GM08714 (cell line): ENCODE measurements around the gene PRDX3.
"Not testable (repeated sequence)": the region's sequence is repeated elsewhere in the genome, so short reads cannot be mapped to it uniquely, and the experiment has no call there.

Experiments
- H3K4me3 ChIP-seq: fragments of 200-500 bp; sonication (Bioruptor generic); 2 replicates; pipeline ENCODE4 v1.5.1; 2014; ENCODE audit warnings: mild to moderate bottlenecking, low read length, inconsistent platforms
- ZNF274 ChIP-seq: IDR thresholded peaks from 2 replicates; pipeline ENCODE4 v1.6.1; 2012; ENCODE audit warnings: mild to moderate bottlenecking, low read depth, low read length

PRDX3 gene

GRCh38 chr10:119161680-119162451, 16.7 kb downstream of the PRDX3 start:
- no peak for TF ChIP-seq ZNF274
- H3K4me3 ChIP-seq, result no peak overlapping the region

DNA sequence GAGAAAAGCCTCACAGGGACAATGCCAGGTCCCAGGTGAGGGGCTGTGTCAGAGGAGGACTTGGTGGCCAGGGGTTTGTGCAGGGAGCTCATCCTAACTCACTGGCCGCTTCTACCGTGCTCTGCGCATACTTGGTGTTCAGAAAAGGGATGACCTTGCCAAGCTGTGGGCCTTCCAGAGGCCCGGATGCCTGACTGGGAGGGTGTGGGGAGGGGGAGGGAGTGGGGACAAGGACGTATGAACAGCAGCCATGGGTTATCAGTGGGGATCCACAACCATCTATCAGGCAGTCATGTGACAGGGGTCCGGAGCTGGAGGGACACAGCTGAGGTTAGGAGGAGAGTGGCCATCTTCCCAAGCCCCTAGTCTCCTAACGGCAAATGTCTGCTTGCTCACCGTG, 19.3 kb downstream of the PRDX3 start:
- TF ChIP-seq ZNF274, result no peak
- H3K4me3 ChIP-seq, result no peak overlapping the region

- H3K4me3 ChIP-seq, result no peak overlapping the region
- TF ChIP-seq ZNF274, result no peak
These were observed 25.0 kb downstream of the PRDX3 start for GRCh38 chr10:119153661-119154060.

DNA sequence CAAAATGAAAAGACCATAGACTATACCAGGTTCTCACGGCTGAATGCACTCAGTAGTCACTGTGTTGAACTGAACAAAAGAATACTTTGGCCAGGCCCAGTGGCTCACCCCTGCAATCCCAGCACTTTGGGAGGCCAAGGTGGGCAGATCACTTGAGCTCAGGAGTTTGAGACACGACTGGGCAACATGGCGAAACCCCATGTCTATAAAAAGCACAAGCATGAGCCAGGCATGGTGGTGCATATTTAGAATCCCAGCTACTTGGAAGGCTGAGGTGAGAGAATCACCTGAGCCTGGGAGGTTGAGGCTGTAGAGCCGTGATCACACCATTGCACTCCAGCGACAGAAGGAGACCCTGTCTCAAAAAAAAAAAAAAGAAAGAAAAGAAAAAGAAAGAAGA, 25.6 kb downstream of the PRDX3 start:
- H3K4me3 ChIP-seq, result no peak overlapping the region
- TF ChIP-seq ZNF274, result no peak

GRCh38 chr10:119151601-119152000, 27.0 kb downstream of the PRDX3 start:
- not testable (repeated sequence) for H3K4me3 ChIP-seq

- H3K4me3 ChIP-seq, result no peak overlapping the region
- no peak for TF ChIP-seq ZNF274
These were observed 28.9 kb downstream of the PRDX3 start for GRCh38 chr10:119149729-119150128.

GRCh38 chr10:119149157-119149556, 29.5 kb downstream of the PRDX3 start:
- no peak overlapping the region for H3K4me3 ChIP-seq
- TF ChIP-seq ZNF274, result no peak

GRCh38 chr10:119143657-119144056, 35.0 kb downstream of the PRDX3 start:
- TF ChIP-seq ZNF274, result no peak
- no peak overlapping the region for H3K4me3 ChIP-seq

DNA sequence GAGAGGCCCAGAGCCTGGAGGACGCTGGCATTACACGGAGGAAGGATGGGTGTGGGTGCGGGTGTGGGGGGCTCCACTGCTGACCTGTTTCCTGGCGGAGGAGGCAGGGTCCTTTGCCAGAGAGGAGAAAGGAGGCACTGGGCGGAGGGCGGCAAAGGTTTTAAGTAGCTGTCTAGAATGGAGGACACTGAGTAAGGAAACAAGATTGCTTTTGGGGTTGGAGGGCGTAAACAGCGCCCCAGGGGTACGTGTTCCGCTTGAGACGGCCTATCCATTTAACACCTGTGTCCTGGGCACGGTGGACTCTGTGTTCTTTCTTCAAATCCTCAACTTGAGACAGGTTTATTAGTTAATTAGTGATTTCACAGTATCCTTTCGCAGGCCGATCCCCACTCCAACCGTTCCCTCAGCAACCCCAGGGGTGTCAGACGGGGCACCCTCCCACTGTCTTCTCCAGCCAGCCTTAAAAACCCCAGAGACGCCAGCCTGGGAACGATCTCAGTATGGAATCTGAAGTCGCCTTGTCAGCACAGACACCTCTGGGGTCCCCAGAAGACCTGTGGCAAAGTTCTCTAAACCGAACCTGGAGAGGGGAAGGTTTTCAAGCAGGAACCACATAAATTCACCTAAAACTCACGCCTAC, 37.9 kb downstream of the PRDX3 start:
- TF ChIP-seq ZNF274, result no peak
- no peak overlapping the region for H3K4me3 ChIP-seq

DNA sequence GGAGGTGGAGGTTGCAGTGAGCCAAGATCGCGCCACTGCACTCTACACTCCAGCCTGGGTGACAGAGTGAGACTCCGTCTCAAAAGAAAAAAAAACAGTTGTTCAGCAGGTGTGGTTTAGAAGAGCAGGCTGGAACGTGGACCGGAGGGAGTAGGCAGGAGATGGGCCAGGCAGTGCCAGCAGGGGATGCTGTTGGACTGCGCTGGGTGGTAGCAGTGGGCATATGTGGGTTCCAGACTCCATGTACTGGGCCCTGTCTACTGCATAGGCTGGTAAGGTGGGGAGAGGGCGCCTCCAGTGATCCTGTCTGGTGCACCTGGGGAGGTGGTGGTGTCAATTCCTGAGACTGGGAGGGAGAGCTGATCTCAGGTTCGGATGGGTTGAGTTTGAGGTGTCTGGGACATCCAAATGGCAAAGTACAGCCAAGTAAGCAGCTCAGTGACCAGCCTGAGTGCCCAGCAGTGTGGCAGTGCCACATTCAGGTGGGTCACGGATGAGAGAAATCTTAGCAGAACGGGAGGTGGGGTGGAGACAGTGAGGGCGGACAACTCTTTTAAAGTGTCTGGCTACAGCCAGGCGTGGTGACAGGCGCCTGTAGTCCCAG, 39.0 kb downstream of the PRDX3 start:
- no peak for TF ChIP-seq ZNF274
- no peak overlapping the region for H3K4me3 ChIP-seq

DNA sequence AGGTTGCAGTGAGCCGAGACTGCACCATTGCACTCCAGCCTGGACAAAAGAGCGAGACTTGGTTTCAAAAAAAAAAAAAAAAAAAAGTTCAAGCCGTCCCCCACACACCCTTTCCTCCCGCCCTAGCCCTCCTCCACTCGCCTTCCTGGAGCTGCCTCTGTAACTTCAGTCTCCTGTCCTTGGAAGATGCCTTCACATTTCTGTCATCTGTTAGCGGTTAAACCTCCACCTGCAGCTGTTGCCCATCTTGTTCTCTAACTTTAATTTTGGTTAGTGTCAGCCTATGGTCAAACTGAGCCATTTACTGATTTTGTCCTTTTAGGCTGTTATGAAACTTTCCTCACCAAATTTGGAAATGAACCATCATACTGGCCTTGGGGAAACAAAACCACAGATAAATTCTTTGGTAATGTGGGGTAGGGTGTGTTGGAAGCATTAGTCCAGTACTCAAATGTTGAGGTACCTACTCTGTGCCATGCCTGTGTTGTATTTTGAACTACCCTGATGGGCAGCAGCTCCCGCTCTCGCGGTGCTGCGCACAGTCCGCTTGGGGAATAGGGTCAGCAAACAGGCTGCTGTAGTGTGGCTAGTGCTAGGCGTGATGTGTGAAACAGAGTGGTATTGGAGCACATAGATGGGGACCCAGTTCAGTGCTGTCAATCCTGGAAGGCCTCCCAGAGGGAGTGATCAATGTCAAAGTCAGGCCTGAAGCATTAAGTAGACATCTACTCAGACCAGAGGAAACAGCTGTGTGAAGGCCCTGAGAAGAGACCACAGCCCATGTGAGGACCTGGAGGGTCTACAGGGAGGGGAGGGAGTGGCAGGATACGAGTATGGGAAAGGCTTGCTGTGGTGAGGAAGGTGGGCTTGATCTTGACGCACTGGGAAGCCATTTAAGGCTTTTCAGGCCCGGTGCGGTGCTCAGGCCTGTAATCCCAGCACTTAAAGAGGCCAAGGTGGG, 40.0 kb downstream of the PRDX3 start:
- no peak for TF ChIP-seq ZNF274
- H3K4me3 ChIP-seq, result no peak overlapping the region

GRCh38 chr10:119137878-119138277, 40.7 kb downstream of the PRDX3 start:
- H3K4me3 ChIP-seq, result not testable (repeated sequence)

- H3K4me3 ChIP-seq, result no peak overlapping the region
- TF ChIP-seq ZNF274, result no peak
These were observed 42.5 kb downstream of the PRDX3 start for GRCh38 chr10:119136084-119136483.

- no peak for TF ChIP-seq ZNF274
- H3K4me3 ChIP-seq, result no peak overlapping the region
These were observed 43.1 kb downstream of the PRDX3 start for GRCh38 chr10:119135513-119135881.
